HG03159 (cell line): ENCODE results near the gene BEST4.
"Not testable (repeated sequence)": the region's sequence is repeated elsewhere in the genome, so short reads cannot be mapped to it uniquely, and the experiment has no call there.

Experiments
- ATAC-seq: cut with Tn5 transposase; IDR thresholded peaks from one replicate; pipeline ENCODE4 v1.9.1; 2021; ENCODE audit warnings: mild to moderate bottlenecking, moderate library complexity; ENCODE audit not compliant: unreplicated experiment

The BEST4 gene

DNA sequence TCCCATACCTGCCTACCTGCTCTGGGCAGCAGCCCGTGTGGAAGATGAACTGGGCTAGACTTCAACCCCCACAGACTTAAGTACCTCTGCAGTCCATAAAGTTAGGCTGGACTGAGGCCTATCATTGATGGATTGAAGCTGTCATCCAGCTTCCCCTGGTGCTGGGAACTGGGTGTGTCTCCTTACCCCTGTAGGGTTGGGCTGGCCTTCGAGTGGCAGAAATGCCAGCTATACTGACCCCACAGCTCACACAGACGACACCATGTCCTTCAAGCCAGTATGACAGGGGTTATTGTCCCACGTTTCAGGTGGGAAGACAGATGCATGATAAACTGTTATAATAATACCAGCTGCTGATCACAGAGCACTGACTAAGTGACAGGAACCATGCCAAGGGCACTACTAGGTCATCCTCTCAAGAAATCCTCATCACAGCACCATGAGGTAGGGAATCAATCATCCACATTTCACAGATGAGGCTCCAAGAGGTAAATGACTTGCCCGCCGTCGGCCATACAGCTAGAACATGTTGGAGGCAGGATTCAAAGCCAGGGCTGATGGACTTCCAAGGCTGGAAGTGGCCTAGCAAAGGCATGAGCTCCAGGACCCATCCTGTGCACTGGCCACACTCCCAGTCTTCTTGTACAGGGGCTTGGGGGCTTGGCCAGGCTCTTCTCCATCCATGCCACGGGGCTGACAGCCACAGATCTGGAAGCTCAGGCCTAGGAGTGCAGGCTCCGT, at the start of gene BEST4:
BEST4 (minus strand) TSS at position 51 of the 741 bp plus-strand sequence. CDS start 465 bp downstream, outside the sequence.
- ATAC-seq: no peak

DNA sequence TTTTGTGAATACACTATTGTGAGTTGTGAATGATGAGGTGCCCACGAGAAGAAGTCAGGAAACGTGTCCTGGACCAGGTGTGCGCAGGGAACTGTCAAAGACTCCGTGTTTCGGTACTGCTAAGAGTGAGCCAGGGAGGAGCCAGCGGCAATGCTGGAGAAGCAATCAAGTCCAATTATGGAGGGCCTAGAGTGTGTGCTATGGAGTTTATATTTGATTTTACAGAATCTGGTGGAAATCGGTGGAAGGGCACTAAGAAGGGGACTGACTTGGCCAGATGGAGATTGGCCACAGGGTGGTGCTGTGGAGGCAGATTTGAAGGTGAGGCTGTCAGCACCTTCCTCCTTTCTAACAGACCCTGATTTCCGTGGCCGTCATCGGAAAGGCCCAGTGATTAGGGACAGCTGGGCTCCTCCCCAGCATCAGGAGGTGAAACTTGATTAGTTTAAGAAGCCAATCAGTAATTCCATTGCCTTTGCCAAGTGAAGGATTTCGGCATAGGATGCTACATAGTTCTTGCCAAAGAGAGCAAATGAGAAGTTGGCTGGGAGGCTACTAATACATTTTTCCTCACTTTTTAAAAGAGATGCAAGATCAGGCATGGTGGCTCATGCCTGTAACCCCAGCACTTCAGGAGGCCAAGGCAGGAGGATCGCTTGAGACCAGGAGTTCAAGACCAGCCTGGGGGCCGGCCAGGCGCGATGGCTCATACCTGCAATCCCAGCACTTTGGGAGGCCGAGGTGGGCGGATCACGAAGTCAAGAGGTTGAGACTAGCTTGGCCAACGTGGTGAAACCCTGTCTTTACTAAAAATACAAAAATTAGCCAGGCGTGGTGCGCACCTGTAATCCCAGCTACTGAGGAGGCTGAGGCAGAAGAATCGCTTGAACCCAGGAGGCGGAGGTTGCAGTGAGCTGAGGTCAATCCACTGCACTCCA, 48.0 kb upstream of the BEST4 start:
- ATAC-seq: peak; percentile 75

DNA sequence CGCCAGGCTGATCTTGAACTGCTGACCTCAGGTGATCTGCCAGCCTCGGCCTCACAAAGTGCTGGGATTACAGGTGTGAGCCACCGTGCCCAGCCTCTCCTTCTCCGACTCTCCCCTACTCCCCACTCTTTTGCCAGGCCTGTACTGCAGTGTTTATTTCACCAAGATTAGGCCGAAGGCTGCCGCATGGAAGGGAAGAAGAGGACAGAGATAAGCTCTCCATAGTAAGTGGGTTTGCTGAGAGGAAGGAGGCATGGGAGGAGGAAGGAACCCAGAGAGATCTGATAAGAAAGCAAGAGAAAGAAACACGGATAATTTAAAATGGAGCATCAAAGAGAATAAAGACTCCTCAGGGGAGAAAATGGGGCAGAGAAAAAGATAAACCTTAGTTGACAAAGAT, 46.4 kb upstream of the BEST4 start:
- no peak for ATAC-seq

DNA sequence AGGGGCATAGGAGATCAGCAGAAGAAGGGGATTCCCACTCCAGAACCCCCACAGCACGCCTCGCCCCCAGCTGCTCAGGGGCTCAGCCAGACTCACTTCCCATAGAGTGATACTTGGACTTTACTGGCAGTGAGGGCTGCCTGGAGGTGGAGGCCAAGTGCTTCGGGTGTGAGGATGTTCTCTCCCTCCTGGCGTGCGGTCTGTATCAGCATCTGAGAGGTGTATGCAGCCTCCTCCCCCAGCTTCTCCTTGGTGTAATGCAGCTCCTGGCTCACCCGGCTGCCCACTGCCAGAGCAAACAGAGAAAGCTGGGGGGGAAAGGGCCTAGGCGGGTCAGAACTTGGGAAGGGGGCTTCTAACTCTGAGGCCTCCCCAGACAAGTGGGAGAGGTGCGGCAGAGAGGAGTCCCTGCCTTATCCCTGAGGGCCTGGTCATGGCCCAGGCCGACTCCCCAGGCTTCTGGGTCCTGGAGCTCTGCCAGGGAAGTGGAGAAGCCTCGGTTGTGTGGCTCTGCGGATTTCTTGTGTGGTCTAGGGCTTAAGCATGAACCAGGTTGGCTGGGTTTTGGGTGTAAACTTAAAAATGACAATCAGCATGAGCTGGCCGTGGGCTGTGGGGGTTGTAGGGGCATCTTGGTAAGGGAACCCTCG, 44.2 kb upstream of the BEST4 start:
- ATAC-seq: no peak

DNA sequence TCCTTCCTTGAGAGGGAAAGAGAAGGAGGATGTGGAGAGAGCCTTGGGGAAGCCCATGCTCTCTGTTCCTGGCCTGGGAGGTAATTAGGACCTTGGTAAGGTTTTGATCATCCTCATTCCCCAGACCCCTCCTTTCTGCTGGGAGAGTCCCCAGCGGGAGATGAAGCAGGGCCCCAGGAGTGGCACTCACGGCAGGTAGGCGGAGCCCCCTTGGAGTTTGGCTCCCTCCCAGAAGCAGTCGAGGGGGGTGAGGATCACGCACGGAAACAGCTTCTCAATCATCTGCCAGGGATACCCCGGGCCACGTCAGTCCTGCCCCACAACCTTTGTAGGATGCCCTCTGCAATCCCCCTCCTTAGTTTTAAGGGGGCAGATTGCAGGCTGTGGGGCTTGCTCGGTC, 43.5 kb upstream of the BEST4 start:
- ATAC-seq: no peak

DNA sequence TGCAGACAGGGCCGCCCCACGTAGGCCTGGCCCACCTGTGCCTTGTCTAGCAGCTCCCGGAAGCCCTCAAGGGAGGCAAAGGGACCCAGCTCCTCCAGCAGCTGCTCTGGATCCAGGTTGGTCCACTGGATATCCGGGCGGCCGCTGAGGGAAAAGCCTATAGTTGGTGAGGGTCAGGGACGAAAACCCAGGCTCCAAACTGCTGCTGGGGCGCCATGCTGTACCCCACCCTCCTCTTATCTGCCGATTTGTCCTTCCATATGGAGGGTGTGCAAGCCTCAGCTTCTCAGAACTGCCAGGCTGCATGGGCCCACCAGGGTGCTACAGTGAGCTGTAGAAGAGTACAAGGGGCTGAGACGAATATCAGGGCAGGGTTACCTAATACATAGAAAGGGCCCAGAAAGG, 42.9 kb upstream of the BEST4 start:
- no peak for ATAC-seq

DNA sequence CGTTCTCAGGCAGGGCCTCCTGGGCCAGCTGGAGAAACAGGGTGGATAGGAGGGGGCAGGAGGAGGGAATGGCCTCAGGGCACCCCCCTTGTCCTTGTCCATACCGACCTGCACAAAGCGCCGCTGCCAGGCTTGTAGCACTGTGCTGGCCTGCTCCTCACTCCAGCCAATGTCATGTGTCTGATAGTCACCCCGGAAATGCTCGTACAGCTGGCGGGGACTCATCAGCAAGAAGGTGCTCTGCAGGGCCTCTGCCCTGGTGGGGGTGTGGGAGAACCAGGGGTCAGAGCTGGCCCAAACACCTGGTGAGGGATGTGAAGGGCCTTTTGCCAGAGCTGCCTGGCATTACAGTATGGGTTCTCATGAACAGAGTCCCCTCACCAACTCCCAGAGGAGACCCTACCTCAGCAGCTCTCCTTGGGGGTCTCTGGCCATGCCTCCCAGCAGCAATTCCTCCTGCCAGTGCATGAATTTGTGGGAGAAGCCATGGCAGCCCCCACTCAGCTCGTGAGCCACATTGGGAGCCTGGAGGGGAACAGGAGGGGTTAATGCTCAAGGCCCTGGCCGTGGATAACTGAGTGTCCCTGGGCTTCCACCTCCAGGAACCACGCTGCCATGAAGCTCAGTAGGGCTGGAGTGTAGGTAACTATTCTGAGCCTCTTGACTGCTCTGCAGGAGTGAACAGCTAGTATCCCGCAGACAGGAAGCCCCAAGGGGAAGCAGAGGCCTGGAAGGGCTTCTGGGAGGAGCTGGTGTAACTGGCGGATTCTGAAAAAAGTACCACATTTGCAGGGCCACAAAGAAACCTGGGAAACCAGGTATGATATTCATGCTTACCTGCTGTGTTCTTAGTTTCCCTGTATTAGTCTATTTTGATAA, 41.8 kb upstream of the BEST4 start:
- ATAC-seq: no peak

DNA sequence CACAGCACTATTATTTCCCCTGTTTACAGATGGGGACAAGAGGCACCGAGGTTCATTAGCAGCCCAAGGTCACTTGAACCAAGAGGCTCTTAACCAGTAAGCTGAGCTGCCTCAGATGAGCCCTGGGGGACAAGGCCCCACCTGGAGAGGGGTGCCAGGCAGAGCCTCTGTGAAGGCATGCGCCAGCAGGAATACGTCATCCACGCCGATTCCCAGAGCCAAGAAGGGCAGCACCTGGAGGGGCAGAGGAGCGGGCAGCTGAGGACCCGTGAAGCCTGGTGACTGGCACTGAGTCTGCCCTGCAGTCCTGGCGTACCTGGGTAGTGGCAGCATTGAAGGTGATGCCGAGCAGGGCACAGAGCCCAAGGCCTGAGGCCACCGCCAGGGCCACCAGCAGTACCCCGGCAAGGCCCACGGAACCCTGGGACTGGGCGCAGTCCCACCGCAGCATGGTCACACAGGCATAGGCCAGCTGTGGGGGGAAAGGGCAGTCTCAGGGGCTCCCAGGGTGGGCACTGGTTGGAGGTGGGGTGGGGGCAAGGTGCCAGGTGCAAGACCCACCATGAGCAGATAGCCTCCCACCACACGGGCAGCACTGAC, 41.0 kb upstream of the BEST4 start:
- no peak for ATAC-seq

DNA sequence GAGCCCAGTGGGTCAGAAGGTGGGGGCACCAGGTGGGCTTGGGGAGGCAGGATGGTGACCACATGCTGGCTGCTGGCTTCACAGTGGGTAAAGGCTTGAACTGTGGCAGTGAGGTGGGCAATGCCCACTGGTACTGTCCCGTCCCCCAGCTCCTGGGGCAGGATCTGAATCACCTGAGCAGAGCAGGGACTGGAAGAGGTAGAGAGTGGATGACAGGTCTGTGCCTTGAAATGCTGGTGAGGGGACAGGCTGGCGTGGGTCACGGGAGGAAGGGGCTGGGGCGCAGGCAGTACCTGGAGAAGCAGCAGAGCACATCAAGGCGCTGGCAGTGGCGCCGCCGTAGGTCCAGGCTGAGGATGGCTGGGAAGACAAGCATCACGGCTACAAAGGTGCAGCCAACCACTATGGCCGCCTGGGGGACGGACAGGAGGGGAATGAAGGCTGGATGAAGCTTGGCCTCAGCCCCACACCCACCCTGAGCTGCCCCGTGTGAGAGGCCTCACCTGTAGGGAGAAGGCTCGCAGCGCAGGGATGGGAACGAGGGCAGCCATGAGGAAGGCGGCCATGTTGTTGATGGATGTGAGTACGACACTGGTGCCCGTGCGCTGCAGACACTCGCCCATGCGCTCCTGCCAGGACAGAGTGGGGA, 40.2 kb upstream of the BEST4 start:
- no peak for ATAC-seq

DNA sequence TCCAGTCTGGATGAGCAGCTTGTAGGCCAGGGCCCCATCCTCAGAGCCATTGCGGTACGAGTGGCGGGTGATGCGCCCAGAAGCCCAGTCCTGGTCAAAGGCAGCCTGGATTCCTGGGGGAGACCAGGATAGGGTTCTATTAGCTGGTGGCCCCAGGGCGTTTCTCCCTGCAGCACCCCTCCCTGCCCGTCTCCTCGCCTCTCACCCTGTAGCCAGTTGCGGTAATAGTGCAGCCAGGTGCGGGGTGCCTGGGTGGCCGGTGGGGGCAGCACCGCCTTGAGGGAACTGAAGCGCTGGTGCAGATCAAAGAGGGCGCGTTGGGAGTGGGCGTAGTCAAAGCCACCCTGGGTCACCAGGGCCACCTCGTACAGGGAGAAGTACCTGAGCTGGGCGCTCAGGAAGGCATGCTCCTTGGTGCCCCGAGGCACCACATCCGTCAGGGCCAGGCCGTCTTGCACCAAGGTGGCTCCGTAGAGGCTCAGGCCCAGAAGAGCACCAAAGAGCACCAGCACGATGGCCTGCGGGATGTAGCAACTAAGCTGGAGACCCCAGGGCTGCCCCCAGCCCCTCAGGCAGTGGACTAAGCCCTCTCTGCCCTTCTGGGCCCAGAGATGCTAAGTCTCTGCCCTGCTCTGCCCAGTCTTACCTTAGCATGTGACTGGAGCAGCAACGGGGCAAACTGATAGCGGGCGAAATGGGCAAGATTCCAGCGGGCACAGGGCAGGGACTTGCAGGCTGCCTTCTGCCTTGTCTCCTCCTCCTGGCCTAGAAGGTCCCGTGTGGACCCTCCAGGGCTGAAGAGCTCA, 39.4 kb upstream of the BEST4 start:
- no peak for ATAC-seq

DNA sequence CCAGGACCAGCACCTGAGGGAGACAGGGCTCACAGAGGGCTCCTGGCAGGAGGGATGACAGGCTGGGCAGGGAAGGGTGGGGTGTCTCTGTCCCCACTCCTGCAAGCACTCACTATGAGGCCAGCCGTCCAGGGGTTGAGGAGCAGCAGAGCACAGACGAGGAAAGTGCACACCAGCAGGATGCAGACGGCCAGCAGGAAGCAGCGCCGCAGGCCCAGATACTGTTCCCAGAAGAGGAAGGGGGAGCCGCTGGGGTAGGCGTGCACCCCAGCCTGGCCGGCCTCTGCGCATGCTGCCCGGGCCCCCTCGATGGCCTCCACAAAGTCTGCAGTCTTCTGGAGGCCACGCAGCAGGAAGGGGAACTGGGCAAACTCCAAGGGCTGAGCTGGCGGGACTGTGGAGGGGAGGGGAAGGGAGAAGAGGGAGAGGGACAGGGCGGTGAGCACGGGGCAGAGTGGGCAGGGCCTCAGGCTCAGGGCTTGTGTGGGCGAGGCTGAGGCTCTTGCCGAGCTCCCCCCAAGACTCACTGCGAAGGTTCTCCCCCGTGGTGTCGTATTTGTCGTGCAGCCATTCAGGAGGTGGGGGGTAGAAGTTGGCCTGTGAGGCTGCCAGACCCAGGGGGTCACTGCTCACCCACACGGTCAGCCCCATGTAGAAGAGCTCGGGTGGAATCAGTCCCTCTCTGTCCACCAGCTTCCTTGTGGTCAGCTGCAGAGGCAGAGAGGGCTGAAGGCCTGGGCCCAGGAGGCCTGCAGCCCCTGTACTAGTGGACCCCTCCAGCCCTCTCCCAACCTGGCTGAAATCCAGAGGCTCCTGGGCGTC, 38.6 kb upstream of the BEST4 start:
- no peak for ATAC-seq

DNA sequence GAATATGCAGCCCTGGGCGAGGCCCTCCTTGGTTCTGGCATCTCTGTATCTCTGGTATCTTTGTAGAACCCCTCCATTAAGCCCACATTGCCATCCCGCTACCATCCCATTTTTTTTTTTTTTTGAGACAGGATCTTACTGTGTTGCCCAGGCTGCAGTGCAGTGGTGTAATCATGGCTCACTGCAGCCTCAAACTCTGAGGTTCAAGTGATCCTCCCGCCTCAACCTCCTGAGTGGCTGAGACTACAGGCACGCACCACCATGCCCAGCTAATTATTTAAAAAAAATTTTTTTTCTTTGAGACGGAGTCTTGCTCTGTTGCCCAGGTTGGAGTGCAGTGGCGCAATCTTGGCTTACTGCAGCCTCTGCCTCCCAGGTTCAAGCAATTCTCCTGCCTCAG, 36.4 kb upstream of the BEST4 start:
- not testable (repeated sequence) for ATAC-seq

DNA sequence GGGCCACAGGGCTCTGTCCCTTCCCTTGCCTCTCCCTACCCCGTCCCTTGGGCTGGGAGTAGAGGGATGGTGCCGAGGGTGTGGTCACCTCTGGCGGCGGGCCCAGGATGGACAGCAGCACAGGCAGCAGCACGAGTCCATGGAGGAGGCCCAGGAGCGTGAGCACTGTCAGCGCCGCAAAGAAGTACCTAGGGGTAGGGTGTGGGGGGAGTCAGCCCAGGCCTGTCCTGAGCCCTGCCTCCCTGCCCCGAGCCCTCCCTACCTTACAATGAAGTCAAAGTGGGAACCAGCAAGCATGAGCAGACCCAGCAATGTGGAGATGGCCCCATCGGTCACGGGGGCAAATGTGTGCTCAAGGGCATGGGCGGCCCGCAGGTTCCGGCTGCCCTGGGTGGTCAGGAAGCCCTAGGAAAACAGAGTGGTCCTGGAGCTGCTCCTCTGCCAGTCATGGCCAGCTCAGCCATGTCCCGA, 35.0 kb upstream of the BEST4 start:
- ATAC-seq: no peak

DNA sequence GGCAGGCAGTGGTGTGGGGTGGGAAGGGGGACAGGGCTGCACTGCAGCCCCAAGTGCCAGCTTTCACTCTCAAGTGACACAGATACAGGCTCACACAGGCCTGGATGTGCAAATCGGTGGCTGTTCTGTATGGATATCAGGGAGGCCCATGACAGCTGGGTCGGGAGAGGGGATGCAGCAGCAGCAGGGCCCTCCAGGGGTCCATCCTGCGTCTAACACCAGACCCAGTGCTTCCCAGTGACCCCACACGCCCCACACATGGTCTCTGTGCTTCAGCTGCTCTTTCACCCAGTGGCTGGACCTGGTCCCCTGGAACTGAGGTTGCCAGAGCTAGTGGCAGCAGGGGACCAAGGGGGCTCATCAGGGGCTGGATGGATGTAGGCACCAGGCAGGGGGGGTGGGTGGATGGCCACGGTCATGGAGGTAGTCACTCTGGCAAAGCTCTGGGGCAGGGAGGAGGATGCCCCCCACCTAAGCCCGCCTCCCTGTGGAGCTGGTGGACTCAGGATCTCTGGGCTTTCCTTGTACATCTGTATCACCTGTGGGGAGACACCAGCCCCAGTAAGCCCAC, 34.2 kb upstream of the BEST4 start:
- no peak for ATAC-seq

DNA sequence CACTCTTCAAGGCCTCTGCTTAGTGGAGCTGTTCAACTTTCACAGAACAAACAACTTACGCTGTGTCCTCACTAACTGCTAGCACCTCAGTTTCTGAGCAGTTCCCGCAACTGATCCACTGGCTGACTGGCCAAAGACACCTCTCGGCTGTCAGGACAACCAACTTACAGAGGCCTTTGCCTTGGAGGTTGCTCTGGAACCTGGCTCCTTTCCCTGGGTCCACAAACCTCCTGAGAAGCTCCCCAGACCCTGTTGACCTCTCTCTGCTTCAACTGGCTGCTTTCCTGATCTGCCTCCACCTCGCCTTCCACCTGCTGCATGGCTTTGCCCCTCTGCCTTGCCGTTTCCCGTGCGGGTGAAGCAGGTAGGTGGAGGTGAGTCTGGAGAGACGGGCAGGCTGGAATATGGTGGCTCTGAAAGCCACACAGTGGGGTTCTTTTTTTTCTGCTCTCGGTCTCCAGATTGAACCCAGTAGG, 33.3 kb upstream of the BEST4 start:
- no peak for ATAC-seq

DNA sequence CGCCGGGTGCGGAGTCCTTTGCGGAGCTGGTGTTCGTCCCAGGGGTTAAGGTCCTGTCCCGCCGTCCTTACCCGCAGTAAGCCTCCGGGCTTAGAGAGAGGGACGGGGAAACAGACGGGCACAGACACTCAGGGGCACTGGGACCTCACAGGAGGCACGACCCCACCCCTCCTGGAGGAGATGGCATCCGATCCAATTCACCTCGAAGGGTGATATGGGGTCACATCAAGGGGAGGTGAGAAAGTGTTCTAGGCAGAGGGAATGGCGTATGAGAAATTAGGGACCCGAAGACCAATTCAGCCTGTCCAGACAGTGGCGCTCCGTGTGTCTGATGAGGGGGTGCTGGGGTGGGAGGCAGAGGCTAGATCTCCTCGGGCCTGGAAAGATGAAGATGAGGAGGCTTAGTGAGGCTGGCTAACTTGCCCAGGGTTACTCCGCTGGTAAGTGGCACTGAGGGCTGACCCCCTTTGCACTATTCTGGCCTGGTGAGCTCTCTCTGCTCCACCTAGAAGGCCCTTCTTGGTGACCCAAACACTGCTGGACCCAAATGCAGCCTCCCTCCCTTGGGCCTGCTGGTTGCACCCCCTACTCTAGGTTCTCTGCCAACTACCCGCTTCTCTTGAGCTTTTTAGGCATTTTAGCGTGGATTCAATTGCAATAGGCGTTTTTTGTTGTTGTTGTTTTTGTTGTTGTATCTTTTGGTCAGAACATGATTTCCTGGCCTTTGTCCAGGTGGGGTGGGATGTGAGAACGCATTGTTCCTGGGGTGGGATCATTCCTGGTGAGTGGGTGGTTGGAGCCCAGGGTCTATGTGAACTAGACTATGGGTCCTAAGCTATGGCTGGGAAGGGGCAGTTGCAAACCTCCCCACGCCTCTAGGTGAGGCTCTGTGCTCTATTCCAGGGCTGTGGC, 32.6 kb upstream of the BEST4 start:
- no peak for ATAC-seq
